ENCODE results near the gene LRCH3.
"Not testable (repeated sequence)": the region's sequence is repeated elsewhere in the genome, so short reads cannot be mapped to it uniquely, and the experiment has no call there.

The LRCH3 gene

DNA sequence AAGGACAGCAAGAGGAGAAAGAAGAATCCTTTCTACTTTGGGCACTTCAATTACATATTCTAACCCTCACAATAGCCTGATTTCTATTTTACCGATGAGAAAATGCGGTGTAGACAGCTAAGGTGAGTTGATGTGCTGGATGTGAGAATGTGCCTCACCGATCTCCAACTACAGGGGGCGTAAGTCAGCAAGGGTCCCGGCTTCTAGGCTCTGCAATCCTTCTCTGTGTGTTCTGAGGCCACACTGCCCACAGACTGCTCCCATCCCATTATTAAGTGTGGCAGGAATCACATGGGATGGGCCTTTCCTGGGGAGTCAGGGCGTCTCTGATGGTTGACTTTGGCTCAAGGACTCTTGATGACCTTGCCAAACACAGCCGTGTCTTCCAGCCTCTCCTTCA lies 135.4 kb downstream of the LRCH3 start:
- DNase-seq (ENCODE audit: low read depth in 2 of 2): no peak

DNA sequence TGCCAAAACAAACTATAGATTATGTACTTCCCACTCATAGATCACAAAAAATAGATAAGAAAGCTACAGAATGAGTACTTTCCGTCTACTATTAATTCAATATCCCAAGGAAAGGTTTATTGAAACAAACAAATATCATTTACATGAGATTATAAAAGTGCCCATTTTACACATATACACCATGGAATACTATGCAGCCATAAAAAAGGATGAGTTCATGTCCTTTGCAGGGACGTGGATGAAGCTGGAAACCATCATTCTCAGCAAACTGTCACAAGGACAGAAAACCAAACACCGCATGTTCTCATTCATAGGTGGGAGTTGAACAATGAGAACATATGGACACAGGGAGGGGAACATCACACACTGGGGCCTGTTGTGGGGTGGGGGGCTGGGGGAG lies 136.5 kb downstream of the LRCH3 start:
- not testable (repeated sequence) for DNase-seq (ENCODE audit: low read depth in 2 of 2)

- no peak for DNase-seq (ENCODE audit: low read depth in 2 of 2)
Observed at GRCh38 chr3:197936819-197937384, 145.8 kb downstream of the LRCH3 start.

All from stimulated activated CD4-positive, alpha-beta T cell treated with anti-CD3 and anti-CD28 coated beads, Interleukin-15, amount 100 ng/mL, for 48 hours (primary cell).